ENCODE measurements around the gene MESP1.

GRCh38 chr15:89750560-89751542 lies at the start of gene MESP1:
- TF ChIP-seq, protein P1, sequence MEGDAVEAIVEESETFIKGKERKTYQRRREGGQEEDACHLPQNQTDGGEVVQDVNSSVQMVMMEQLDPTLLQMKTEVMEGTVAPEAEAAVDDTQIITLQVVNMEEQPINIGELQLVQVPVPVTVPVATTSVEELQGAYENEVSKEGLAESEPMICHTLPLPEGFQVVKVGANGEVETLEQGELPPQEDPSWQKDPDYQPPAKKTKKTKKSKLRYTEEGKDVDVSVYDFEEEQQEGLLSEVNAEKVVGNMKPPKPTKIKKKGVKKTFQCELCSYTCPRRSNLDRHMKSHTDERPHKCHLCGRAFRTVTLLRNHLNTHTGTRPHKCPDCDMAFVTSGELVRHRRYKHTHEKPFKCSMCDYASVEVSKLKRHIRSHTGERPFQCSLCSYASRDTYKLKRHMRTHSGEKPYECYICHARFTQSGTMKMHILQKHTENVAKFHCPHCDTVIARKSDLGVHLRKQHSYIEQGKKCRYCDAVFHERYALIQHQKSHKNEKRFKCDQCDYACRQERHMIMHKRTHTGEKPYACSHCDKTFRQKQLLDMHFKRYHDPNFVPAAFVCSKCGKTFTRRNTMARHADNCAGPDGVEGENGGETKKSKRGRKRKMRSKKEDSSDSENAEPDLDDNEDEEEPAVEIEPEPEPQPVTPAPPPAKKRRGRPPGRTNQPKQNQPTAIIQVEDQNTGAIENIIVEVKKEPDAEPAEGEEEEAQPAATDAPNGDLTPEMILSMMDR (IDR thresholded peaks at IDR 0.05): peak; percentile 66 to 78 (median 72)
- peak; percentile 80 for TF ChIP-seq POLR2A (IDR thresholded peaks at IDR 0.05)

All from right lobe of liver (tissue), 4 donors.